SKM-1 (cell line): ENCODE data around the gene NFE2.

Experiments used
- DNase-seq: peaks from one replicate; lab custom pipeline; 2025; ENCODE audit not compliant: unreplicated experiment; lab: John Stamatoyannopoulos, UW

The NFE2 gene

DNA sequence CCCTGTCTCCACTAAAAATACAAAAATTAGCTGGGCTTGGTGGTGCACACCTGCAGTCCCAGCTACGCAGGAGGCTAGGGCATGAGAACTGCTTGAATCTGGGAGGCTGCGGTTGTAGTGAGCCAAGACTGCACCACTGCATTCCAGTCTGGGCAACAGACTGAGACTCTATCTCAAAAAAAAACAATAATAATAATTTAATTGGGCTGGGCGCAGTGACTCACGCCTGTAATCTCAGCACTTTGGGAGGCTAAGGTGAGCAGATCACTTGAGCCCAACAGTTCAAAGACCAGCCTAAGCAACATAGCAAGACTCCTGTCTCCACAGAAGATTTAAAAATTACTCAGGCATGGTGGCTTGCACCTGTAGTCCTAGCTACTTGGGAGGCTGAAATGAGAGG, 47.6 kb downstream of the NFE2 start:
- no peak for DNase-seq

DNA sequence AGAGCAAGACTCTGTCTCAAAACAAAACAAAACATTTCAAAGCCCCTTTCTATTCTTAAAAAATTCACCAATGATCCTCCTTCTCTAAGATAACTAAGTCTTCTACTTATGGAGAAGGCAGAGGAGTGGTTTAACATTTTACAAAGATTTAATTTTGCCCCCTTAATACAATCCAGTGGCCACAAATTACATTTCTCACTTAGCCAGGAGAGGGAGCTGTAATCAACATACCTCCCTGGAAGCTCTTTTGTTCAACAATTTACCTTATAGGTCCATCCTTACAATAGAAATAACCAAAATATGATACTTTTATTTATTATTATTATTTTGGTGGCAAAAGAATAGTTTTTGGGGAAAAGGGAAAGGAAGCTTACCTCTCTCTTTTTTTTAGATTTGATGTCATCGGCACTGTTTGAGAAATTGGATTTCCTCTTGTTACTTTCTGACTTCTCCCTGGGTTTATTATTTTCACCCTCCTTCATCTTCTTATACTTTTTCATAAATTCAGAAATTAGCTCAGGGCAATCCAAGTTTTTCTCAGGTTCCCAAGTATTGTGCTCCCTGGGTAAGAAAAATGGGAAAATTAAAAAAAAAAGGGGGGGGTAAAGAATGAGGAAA, 49.0 kb downstream of the NFE2 start:
- DNase-seq, result no peak

DNA sequence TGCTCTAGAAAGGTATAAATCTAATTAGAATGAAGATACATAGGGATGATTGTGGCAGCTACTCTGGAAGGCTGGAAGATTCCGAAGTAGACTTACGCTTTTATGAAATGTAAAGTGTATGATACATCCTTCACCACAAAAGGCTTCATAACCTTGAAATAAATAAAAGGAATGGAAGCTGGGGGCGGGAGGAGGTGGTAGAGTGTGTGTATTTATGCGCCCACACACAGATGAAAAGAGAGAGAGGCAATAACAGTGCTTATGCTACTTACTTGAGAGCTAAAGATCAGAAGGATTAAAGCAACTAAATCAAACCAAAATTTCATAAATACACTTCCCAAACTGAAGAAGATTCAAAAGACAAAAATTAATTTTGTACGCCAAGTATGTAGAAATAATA, 51.3 kb downstream of the NFE2 start:
- DNase-seq, result no peak

DNA sequence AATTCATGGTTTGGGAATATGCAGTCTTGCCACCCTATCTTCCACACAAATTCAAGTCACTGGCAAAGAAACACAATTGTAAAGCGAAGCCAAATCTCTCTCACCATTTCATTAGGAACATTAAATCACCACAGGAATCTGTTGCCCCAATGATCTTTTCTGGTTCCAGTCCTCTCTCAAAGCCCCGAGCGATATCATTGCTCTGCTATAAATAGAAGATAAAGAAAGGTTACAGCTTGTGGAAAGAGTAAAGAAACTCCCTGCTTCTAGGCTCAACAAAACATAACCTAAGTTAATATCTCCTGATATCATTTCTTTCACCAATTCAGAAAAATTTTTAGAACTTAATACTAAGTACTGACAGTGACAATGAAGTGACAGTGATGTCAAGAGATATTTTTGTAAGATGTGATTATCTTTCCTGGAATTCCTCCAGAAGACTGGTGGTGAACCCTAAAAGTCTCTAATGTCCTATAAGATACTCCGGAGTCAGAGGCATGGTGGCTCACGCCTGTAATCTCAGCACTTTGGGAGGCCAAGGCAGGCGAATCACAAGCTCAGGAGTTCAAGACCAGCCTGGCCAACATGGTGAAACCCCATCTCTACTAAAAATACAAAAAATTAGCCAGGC, 54.7 kb downstream of the NFE2 start:
- DNase-seq, result no peak
